Colonic mucosa (tissue), 4 donors: Measurements from ENCODE around the gene EFCAB10. TPM values are rescaled to one million over a fixed set of nuclear protein-coding genes. Genes with fewer than 3 reads are reported as not detected.
"Not testable (repeated sequence)": the region's sequence is repeated elsewhere in the genome, so short reads cannot be mapped to it uniquely, and the experiment has no call there.

ENCODE experiments used
- DNase-seq: peaks from one replicate; pipeline ENCODE4 v3.0.0-alpha.2; 2020
- H3K27ac ChIP-seq: fragments of 200-600 bp; one replicate; pipeline ENCODE4 v1.8.0; 2021
- H3K27me3 ChIP-seq: fragments of 200-600 bp; one replicate; pipeline ENCODE4 v1.8.0; 2021
- H3K36me3 ChIP-seq: fragments of 200-600 bp; one replicate; pipeline ENCODE4 v1.8.0; 2021
- H3K4me1 ChIP-seq: fragments of 200-600 bp; one replicate; pipeline ENCODE4 v1.8.0; 2021; ENCODE audit warnings: mild to moderate bottlenecking
- H3K4me3 ChIP-seq: fragments of 200-600 bp; one replicate; pipeline ENCODE4 v1.8.0; 2021
- H3K9ac ChIP-seq, 2 donors: one replicate each; pipeline ENCODE4 v1.7.0; 2013; ENCODE audit warnings: control low read depth in 2 of 2, low read depth in 2 of 2, low read length in 2 of 2
- H3K9me3 ChIP-seq: fragments of 200-600 bp; one replicate; pipeline ENCODE4 v1.8.0; 2021
- CTCF ChIP-seq: fragments of 200-600 bp; IDR thresholded peaks from one replicate; pipeline ENCODE4 v1.8.0; 2022; ENCODE audit warnings: antibody characterized with exemption, mild to moderate bottlenecking
- intact Hi-C: fragments of 100-400 bp; cut with DNase I; formaldehyde crosslinking; loops from one replicate; pipeline ENCODE4 v1.14.1; 2022
- total RNA-seq, 2 donors: library from RNA; stranded (reverse); fragmentation: NEBNext Ultra II Directional in 1 of 2; extraction: Animal tissue kit (Norgen Biotek cat#: 25700) in 1 of 2; gene quantifications; one replicate each; pipeline ENCODE4 v1.2.1, GENCODE V29; 2021
- donor health status: healthy.
- donor health status: DM: no; HTN: no; CAD: no.
- donor health status: DM: no; HTN: no; CAD: no.

The EFCAB10 gene
- total RNA-seq, 2 donors from 2014 or later, result not detected

GRCh38 chr7:105524840-105525239 lies 56.5 kb downstream of the EFCAB10 start:
- H3K4me1 ChIP-seq, result no peaks in the 10 kb centered on the region
- intact Hi-C loops, result no loop called here

GRCh38 chr7:105524423-105524822 lies 56.9 kb downstream of the EFCAB10 start:
- intact Hi-C loops, H3K4me3 ChIP-seq: not testable (repeated sequence)

More at GRCh38 chr7:105524840-105525239, 56.5 kb downstream of the EFCAB10 start:
- no peak for TF ChIP-seq CTCF
- no peaks in the 10 kb centered on the region for H3K36me3 ChIP-seq
- no peaks in the 10 kb centered on the region for H3K9me3 ChIP-seq
- H3K4me3 ChIP-seq, result no peak overlapping the region
- H3K27ac ChIP-seq, result no peak overlapping the region
- DNase-seq, result no peak
- H3K9ac ChIP-seq, result no peak overlapping the region
- no peaks in the 10 kb centered on the region for H3K27me3 ChIP-seq

GRCh38 chr7:105521717-105522463 lies 59.4 kb downstream of the EFCAB10 start, which contains the start of gene PUS7:
Gene PUS7, minus strand, starts transcription at chr7:105522271. Its CDS starts 13,759 bp downstream, at chr7:105508512.
- peak within 1 kb of the TSS; percentile 84 for H3K4me3 ChIP-seq
- peak within 1 kb of the TSS; percentile 70 to 91 for H3K9ac ChIP-seq
- no peak for TF ChIP-seq CTCF
- H3K9me3 ChIP-seq, result no peaks in the 10 kb centered on the region
- no peaks in the 10 kb centered on the region for H3K27me3 ChIP-seq
- H3K27ac ChIP-seq, result peak within 1 kb of the TSS; percentile 83
- no peaks in the 10 kb centered on the region for H3K4me1 ChIP-seq
- intact Hi-C loops, result no loop called here
- DNase-seq, result peak; percentile 88
- H3K36me3 ChIP-seq, result no peaks in the 10 kb centered on the region

More at GRCh38 chr7:105524423-105524822, 56.9 kb downstream of the EFCAB10 start:
- not testable (repeated sequence) for H3K27me3 ChIP-seq, H3K9me3 ChIP-seq, H3K9ac ChIP-seq, H3K36me3 ChIP-seq, H3K27ac ChIP-seq, DNase-seq, H3K4me1 ChIP-seq

- Histone ChIP-seq H3K9me3 (no peaks in the 10 kb centered on the region), H3K4me3 (peak overlapping the region; percentile 84), H3K27me3 (no peaks in the 10 kb centered on the region), H3K4me1 (no peaks in the 10 kb centered on the region), H3K27ac (peak overlapping the region; percentile 83), H3K9ac (peak overlapping the region; percentile 70 to 91), H3K36me3 (no peaks in the 10 kb centered on the region)
- intact Hi-C loops, result no loop called here
- DNase-seq, result peak; percentile 64
- TF ChIP-seq CTCF, result no peak
Observed at GRCh38 chr7:105521027-105521716, 60.1 kb downstream of the EFCAB10 start.

GRCh38 chr7:105520620-105521019 lies 60.7 kb downstream of the EFCAB10 start:
- DNase-seq, H3K27ac ChIP-seq, H3K4me1 ChIP-seq, H3K9ac ChIP-seq, H3K4me3 ChIP-seq, intact Hi-C loops, H3K9me3 ChIP-seq, H3K27me3 ChIP-seq, H3K36me3 ChIP-seq: not testable (repeated sequence)

GRCh38 chr7:105519353-105519752 lies 61.9 kb downstream of the EFCAB10 start:
- Histone ChIP-seq H3K9ac (no peak overlapping the region), H3K4me3 (no peak overlapping the region), H3K9me3 (no peaks in the 10 kb centered on the region), H3K27ac (no peak overlapping the region), H3K36me3 (no peaks in the 10 kb centered on the region), H3K27me3 (no peaks in the 10 kb centered on the region), H3K4me1 (no peaks in the 10 kb centered on the region)
- DNase-seq, result no peak
- intact Hi-C loops, result no loop called here
- TF ChIP-seq CTCF, result no peak

- H3K4me3 ChIP-seq, H3K27ac ChIP-seq, H3K36me3 ChIP-seq, H3K9me3 ChIP-seq, H3K4me1 ChIP-seq, DNase-seq, intact Hi-C loops, H3K27me3 ChIP-seq, H3K9ac ChIP-seq: not testable (repeated sequence)
Observed at GRCh38 chr7:105515610-105516009, 65.7 kb downstream of the EFCAB10 start.
